ENCODE data around the gene CORO1A. TPM values are rescaled to one million over a fixed set of nuclear protein-coding genes. Genes with fewer than 3 reads are reported as not detected.
"Not testable (repeated sequence)": the region's sequence is repeated elsewhere in the genome, so short reads cannot be mapped to it uniquely, and the experiment has no call there.

Gene CORO1A
- total and polyA plus RNA-seq, 12 donors = 3.3 to 54.6 (median 7.3) TPM

DNA sequence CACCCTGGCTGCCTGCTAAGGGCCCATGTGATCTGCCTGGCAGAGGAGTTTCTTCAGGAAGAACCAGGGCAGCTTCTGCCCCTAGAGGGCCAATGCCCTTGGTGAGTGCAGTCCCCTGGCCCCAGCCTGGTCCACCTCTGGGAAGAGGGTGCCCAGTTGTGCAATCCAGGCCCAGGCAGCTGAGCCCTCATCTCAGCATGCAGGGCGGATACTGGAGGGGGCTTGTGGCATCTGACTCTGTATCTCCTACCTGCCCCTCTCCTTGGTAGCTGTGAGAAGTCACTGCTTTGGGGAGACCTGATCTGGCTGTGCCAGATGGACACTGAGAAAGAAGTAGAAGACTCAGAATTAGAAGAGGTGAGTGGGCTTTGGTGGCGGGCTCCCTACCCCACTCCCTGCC is 13.6 kb downstream of the CORO1A start:
- intact Hi-C loops (cut with DNase I); ATAC-seq; H3K9me3 ChIP-seq; H3K36me3 ChIP-seq; H3K4me1 ChIP-seq; H3K27me3 ChIP-seq; H3K27ac ChIP-seq; DNase-seq; H3K4me3 ChIP-seq: not testable (repeated sequence)
- WGBS, 2 donors = 45 to 96% methylated on average over 1 of the region's 2 CpGs

DNA sequence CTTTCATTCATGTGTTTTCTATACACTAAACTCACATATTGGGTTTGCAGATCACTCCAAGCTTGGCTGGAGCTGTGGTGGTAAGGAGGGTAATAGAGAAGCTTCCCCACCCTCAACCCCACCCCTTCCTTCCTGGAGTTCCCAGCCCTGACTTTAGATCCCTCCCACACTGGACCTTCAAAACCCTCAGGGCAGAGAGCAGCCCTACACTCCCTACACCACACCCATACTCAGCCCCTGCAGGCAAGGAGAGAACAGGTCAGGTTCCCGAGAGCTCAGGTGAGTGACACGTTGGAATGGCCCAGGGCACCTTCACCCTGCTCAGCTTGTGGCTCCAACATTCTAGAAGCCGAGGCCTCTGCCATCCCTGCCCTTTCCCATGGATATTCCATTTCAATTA is 15.6 kb downstream of the CORO1A start, which contains the start of gene SULT1A3:
SULT1A3 (plus strand) TSS at position 207 of the 400 bp plus-strand sequence. CDS start 1,474 bp downstream, outside the sequence.
- DNase-seq; H3K36me3 ChIP-seq; H3K4me1 ChIP-seq; H3K27ac ChIP-seq; H3K4me3 ChIP-seq; H3K27me3 ChIP-seq; H3K9me3 ChIP-seq; intact Hi-C loops (cut with DNase I): not testable (repeated sequence)
- peak in 7 of 8 donors; percentile 5 to 70 (median 50) for ATAC-seq
- WGBS, 2 donors = no CpG with 5 or more reads among the region's 3 CpGs

GRCh38 chr16:30199608-30200343 is 16.4 kb downstream of the CORO1A start:
- H3K4me3 ChIP-seq; DNase-seq; H3K27ac ChIP-seq; H3K36me3 ChIP-seq; intact Hi-C loops (cut with DNase I); H3K27me3 ChIP-seq; H3K4me1 ChIP-seq; H3K9me3 ChIP-seq: not testable (repeated sequence)
- ATAC-seq = peak in 7 of 8 donors; percentile 36 to 63 (median 52)
- WGBS, 2 donors = no CpG with 5 or more reads among the region's 15 CpGs

DNA sequence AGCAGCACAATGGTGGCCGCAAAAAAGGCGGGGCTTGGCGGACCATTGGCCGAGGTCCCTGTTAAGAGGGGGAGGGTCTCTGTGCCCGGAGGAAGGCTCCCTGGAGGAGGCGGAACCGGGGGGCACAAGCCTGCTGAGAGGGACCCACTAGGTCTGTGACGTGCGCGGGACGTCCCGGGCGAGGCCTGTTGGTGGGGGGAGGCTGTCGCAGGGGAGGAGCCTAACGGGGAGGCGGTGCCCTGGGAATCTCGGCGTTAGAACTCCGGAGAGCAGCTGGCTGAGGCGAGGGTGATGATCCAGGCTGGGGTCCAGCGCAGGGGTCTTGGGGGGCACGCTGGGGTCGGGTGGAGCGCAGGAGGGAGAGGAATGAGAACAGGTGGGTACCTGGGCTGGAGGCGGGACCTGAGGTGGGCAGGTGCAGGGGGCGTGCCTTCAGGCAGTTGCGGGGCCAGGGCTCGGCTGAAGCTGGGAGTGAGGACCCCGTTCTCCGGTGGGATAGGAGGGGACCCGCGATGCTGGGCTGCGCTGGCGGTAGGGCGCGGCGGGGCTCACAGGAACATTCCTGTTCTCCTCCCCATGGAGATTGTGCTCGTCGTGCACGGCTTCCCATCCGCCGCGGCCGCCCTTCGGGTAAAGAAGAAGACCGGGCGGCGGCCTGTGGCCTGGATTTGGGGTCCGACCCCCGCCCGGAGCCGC is 22.3 kb downstream of the CORO1A start:
- H3K27me3 ChIP-seq; H3K9me3 ChIP-seq; H3K36me3 ChIP-seq; H3K4me1 ChIP-seq; intact Hi-C loops (cut with DNase I): not testable (repeated sequence)
- peak; percentile 5 to 14 for DNase-seq
- H3K4me3 ChIP-seq = peak overlapping the region; percentile 28 to 63 (median 58)
- 0% methylated on average over 13 to 19 of the region's 52 CpGs for WGBS, 2 donors
- H3K27ac ChIP-seq = peak overlapping the region in 4 of 10 donors; percentile 40 to 76 (median 56)
- ATAC-seq = peak; percentile 63 to 80 (median 70)

DNA sequence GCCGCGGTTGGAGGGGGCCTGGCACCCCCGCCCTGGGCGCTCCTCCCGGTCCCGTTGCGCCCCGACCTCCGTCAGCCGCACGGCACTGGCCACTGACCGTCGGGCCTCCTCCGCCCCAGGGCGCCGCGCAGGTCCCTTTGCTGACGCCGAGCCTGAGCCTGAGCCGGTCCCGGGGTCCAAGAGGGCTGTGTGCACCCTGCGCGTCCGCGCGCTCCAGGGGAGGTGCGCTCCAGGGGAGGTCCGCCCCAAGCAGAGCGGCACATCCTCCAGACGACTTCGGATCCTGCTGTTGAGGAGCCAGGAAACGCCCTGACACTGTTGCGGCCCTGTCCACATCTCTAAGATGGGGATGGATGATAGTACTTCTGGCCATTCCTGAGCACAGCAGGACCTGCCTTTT is 22.9 kb downstream of the CORO1A start:
- intact Hi-C loops (cut with DNase I); H3K27me3 ChIP-seq; H3K9me3 ChIP-seq; H3K4me1 ChIP-seq; H3K36me3 ChIP-seq; DNase-seq: not testable (repeated sequence)
- no CpG with 5 or more reads among the region's 33 CpGs for WGBS, 2 donors
- ATAC-seq = peak; percentile 16 to 58 (median 26)
- Histone ChIP-seq H3K27ac (peak overlapping the region in 4 of 10 donors; percentile 40 to 76 (median 56)), H3K4me3 (peak overlapping the region in 9 of 10 donors; percentile 28 to 63 (median 58))

- DNase-seq (peak; percentile 6 to 7), ATAC-seq (peak in 6 of 8 donors; percentile 18 to 51 (median 31))
- H3K4me1 ChIP-seq; H3K27ac ChIP-seq; H3K4me3 ChIP-seq; H3K9me3 ChIP-seq; intact Hi-C loops (cut with DNase I); H3K27me3 ChIP-seq; H3K36me3 ChIP-seq: not testable (repeated sequence)
- 15 to 25% methylated on average over 2 of the region's 9 CpGs for whole genome bisulfite sequencing, 2 donors
These were observed 23.8 kb downstream of the CORO1A start for GRCh38 chr16:30207063-30207704.

GRCh38 chr16:30209032-30209431 is 25.6 kb downstream of the CORO1A start:
- H3K27ac ChIP-seq; H3K4me3 ChIP-seq; H3K4me1 ChIP-seq; H3K9me3 ChIP-seq; H3K27me3 ChIP-seq; intact Hi-C loops (cut with DNase I); H3K36me3 ChIP-seq: not testable (repeated sequence)
- peak in 1 of 2 donors; percentile 51 for DNase-seq
- peak in 7 of 8 donors; percentile 59 to 88 (median 74) for ATAC-seq
- WGBS, 2 donors = 21 to 78% methylated on average over 4 of the region's 6 CpGs

DNA sequence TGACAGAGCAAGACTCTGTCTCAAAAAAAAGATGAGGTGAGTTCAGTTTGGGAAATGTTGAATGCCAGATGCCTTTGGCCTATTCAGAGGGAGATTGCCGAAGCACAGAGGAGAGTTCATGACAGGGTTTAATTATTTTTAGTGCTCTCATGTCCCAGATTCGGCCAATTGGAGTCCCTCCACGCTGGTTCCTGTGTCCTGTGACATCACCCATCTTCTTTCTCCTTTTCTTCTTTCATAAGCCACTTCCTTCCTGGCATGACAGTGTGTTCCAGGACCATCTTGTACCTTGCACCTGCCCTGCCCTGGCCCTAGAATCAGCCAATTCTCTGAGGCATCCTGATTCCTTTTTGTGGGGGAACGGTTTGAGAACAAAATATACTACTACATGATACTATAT is 28.0 kb downstream of the CORO1A start:
- H3K9me3 ChIP-seq; H3K27me3 ChIP-seq; H3K4me3 ChIP-seq; H3K36me3 ChIP-seq; intact Hi-C loops (cut with DNase I); H3K27ac ChIP-seq; H3K4me1 ChIP-seq; DNase-seq: not testable (repeated sequence)
- peak in 4 of 8 donors; percentile 12 to 32 (median 20) for ATAC-seq
- no CpG with 5 or more reads among the region's 4 CpGs for WGBS, 2 donors

DNA sequence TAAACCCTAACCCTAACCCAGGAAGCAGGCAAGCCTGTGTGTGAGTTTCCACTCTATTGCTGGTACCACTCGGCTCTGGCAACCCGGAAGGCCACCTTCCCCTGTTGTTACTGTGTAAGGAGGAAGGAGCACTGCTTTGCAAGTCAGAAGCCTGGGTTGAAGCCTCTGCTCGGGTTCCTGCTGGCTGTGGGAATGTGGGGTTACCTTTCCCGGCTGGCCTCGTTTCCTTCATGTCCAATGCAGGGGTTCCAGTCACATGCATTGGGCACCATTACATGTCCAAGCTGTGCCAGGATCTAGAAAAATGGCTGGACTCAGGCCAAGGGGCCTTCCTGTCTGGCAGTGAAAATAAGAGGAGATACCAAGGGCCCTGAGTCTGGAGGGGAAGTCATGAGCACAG is 33.7 kb downstream of the CORO1A start:
- WGBS, 2 donors = 64 to 79% methylated on average over 3 of the region's 5 CpGs
- H3K4me3 ChIP-seq; H3K27me3 ChIP-seq; ATAC-seq; H3K4me1 ChIP-seq; H3K9me3 ChIP-seq; intact Hi-C loops (cut with DNase I); H3K27ac ChIP-seq; H3K36me3 ChIP-seq: not testable (repeated sequence)
- peak in 1 of 2 donors; percentile 2 for DNase-seq
